PFSK-1 (cell line): ENCODE results near the gene IAH1.

ENCODE experiments used
- POLR2AphosphoS5 ChIP-seq: IDR thresholded peaks from 2 replicates; pipeline ENCODE4 v1.6.1; 2012; ENCODE audit warnings: low read depth, mild to moderate bottlenecking, control low read depth, low read length, moderate library complexity
- REST ChIP-seq, 2 experiments: IDR thresholded peaks; 2 replicates each; pipeline versions ENCODE4 v1.6.1 to v1.8.0; 2011 to 2012; ENCODE audit warnings: low read depth in 2 of 2, low read length in 2 of 2, control low read depth in 1 of 2, inconsistent platforms in 1 of 2, mild to moderate bottlenecking in 1 of 2, moderate library complexity in 1 of 2; ENCODE audit not compliant: insufficient read depth in 1 of 2
- SIN3A ChIP-seq: IDR thresholded peaks from 2 replicates; pipeline ENCODE4 v1.6.1; 2012; ENCODE audit warnings: mild to moderate bottlenecking, low read length, moderate library complexity, borderline replicate concordance; ENCODE audit not compliant: insufficient read depth
- TAF1 ChIP-seq: IDR thresholded peaks from 2 replicates; pipeline ENCODE4 v1.6.1; 2012; ENCODE audit warnings: low read length, control low read depth, borderline replicate concordance; ENCODE audit not compliant: insufficient read depth

- TF ChIP-seq POLR2AphosphoS5 (no peak), TAF1 (no peak), REST (IDR thresholded peaks at IDR 0.05; ENCODE audit: insufficient read depth in 1 of 2, low read depth in 2 of 2, low read length in 2 of 2) (no peak), SIN3A (no peak)
Measured at GRCh38 chr2:9477914-9478313, 3.6 kb downstream of the IAH1 start.
